Brain pericyte (primary cell): ENCODE data around the gene MAGEB3.
"Not testable (repeated sequence)": the region's sequence is repeated elsewhere in the genome, so short reads cannot be mapped to it uniquely, and the experiment has no call there.

Experiments used
- DNase-seq: peaks from one replicate; pipeline ENCODE4 v3.0.0-alpha.2; 2012; ENCODE audit warnings: low read depth, low spot score

The MAGEB3 gene

GRCh38 chrX:30230395-30230794, at the start of gene MAGEB3:
TSS of gene MAGEB3 (plus strand) at chrX:30230657. CDS start at chrX:30235925, 5,268 bp downstream.
- DNase-seq: no peak

- no peak for DNase-seq
Observed at GRCh38 chrX:30181353-30181752, 49.1 kb upstream of the MAGEB3 start.

- DNase-seq: no peak
Observed at GRCh38 chrX:30183554-30183953, 46.9 kb upstream of the MAGEB3 start.

GRCh38 chrX:30190426-30190825, 40.0 kb upstream of the MAGEB3 start:
- DNase-seq: no peak

- not testable (repeated sequence) for DNase-seq
Observed at GRCh38 chrX:30193910-30194309, 36.5 kb upstream of the MAGEB3 start.

GRCh38 chrX:30196322-30196721, 34.1 kb upstream of the MAGEB3 start:
- DNase-seq: no peak

- DNase-seq: no peak
Observed at GRCh38 chrX:30212172-30212571, 18.3 kb upstream of the MAGEB3 start.

- no peak for DNase-seq
Observed at GRCh38 chrX:30215357-30215843, 15.1 kb upstream of the MAGEB3 start, which contains the start of gene MAGEB2. TSS of gene MAGEB2 (plus strand) at chrX:30215563. CDS start at chrX:30218581, 3,018 bp downstream.

GRCh38 chrX:30217465-30217864, 13.0 kb upstream of the MAGEB3 start:
- no peak for DNase-seq

GRCh38 chrX:30219372-30219771, 11.1 kb upstream of the MAGEB3 start:
- no peak for DNase-seq

GRCh38 chrX:30220661-30221060, 9.8 kb upstream of the MAGEB3 start:
- DNase-seq: no peak

- DNase-seq: no peak
Observed at GRCh38 chrX:30224536-30224935, 5.9 kb upstream of the MAGEB3 start.

GRCh38 chrX:30228526-30228925, 1.9 kb upstream of the MAGEB3 start:
- no peak for DNase-seq

- no peak for DNase-seq
Observed at GRCh38 chrX:30241724-30242415, 11.4 kb downstream of the MAGEB3 start, which contains the start of gene MAGEB4. TSS of gene MAGEB4 (plus strand) at chrX:30242000. CDS start at chrX:30242136, 136 bp downstream.

GRCh38 chrX:30246769-30247489, 16.5 kb downstream of the MAGEB3 start, which contains the start of gene MAGEB1:
TSS of gene MAGEB1 (plus strand) at chrX:30247146. CDS start at chrX:30250494, 3,348 bp downstream.
- no peak for DNase-seq

- DNase-seq: no peak
Observed at GRCh38 chrX:30248854-30249253, 18.4 kb downstream of the MAGEB3 start.

- DNase-seq: no peak
Observed at GRCh38 chrX:30253257-30253656, 22.8 kb downstream of the MAGEB3 start.

GRCh38 chrX:30259927-30260326, 29.5 kb downstream of the MAGEB3 start:
- DNase-seq: no peak

GRCh38 chrX:30261012-30261411, 30.6 kb downstream of the MAGEB3 start:
- no peak for DNase-seq

GRCh38 chrX:30262763-30263162, 32.3 kb downstream of the MAGEB3 start:
- no peak for DNase-seq

GRCh38 chrX:30270639-30271038, 40.2 kb downstream of the MAGEB3 start:
- DNase-seq: no peak

- no peak for DNase-seq
Observed at GRCh38 chrX:30275498-30275897, 45.0 kb downstream of the MAGEB3 start.

GRCh38 chrX:30278365-30278764, 47.9 kb downstream of the MAGEB3 start:
- no peak for DNase-seq
